Left kidney (tissue), 2 donors: ENCODE results near the gene CPLANE2. TPM values are rescaled to one million over a fixed set of nuclear protein-coding genes. Genes with fewer than 3 reads are reported as not detected.

Experiments
- DNase-seq: peaks from one replicate; pipeline ENCODE4 v3.0.0-alpha.2; 2013
- polyA plus RNA-seq: library from polyadenylated mRNA; unstranded; fragments of 120-200 nt; gene quantifications from one replicate; pipeline ENCODE4 v1.2.1, GENCODE V29; 2013; ENCODE audit not compliant: insufficient read length

Gene CPLANE2
- polyA plus RNA-seq, 1 donor: 4.8 TPM

- DNase-seq: no peak
Observed at GRCh38 chr1:16189921-16190621, 46.9 kb downstream of the CPLANE2 start.

- no peak for DNase-seq
Observed at GRCh38 chr1:16189003-16189402, 48.0 kb downstream of the CPLANE2 start.

GRCh38 chr1:16187748-16188401 lies 49.1 kb downstream of the CPLANE2 start:
- peak; percentile 70 for DNase-seq

DNA sequence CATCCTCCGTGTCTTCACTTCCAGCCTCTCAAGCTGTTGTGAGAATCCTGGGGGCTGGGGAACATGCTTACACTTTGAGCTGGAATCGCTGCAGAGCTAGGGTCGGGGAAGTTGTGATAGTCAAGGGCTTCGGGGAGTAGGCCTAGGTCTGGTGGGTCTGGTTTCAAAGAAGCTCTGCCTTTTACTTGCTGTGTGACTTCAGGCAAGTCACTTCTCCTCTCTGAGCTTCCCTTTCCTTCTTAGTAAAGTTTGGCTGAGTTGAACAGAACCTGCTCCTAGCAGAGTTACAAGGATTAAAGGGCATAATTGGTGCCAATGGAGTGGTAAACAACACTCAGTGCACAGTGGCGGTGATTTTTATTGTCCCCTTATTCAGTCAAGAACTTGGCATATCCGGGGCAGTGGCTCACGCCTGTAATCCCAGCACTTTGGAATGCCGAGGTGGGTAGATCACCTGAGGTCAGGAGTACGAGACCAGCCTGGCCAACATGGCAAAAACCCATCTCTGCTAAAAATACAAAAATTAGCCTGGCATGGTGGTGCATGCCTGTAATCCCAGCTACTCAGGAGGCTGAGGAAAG lies 50.2 kb downstream of the CPLANE2 start:
- no peak for DNase-seq

- DNase-seq: no peak
Observed at GRCh38 chr1:16184557-16185303, 52.3 kb downstream of the CPLANE2 start.

DNA sequence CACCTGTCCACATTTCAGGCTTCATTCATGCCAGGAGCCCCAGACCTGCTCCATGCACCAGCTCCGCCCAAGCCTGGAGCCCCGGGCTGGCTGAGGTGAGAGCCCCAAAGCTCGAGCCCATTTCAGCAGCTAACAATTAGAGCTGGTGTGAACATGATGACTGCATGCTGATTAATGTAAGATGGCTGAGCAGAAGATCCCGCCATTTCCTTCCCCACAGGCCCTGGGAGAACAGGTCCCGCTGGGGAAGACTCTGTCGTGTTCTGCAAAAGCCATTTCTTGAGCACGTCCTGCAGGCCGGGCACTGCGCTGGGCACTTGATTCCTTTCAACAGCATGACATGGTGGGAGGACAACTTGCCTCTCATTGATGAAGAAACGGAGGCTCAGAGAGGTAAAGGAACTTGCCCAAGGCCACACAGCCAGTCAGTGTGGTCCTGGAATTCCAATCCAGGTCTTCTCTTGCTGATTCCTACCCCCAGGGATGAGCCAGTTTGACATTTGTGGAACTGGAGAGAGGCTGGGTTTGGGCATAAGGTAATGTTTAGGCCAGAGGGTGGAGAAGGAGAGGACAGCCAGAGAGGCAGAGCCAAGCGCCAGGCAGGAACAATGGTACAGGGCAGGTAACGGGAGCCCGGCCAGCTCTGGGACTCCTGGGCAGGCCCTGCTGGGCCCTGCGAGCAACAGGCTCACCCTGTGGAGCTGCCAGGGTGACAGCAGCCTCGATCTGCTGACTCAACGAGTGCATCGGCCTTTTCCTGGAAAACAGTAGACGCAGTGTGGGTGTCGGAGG lies 53.0 kb downstream of the CPLANE2 start:
- DNase-seq: no peak

GRCh38 chr1:16183179-16183578 lies 53.8 kb downstream of the CPLANE2 start:
- DNase-seq: no peak

GRCh38 chr1:16181887-16182719 lies 54.9 kb downstream of the CPLANE2 start:
- DNase-seq: peak; percentile 75

Other genes with a start within 250 kb of the CPLANE2 start
- 0.23 TPM for gene SRARP, start 232.9 kb downstream of the CPLANE2 start, polyA plus RNA-seq
- 2.5 TPM for gene HSPB7, start 219.1 kb downstream of the CPLANE2 start, polyA plus RNA-seq
- gene CLCNKA, start 215.1 kb downstream of the CPLANE2 start, polyA plus RNA-seq: 9.8 TPM
- gene CLCNKB, start 193.4 kb downstream of the CPLANE2 start, polyA plus RNA-seq: 37.2 TPM
- gene FAM131C, start 163.5 kb downstream of the CPLANE2 start, polyA plus RNA-seq: 1.3 TPM
- gene EPHA2, start 81.1 kb downstream of the CPLANE2 start, polyA plus RNA-seq: 15.4 TPM
- 21.1 TPM for gene ARHGEF19, start 24.5 kb downstream of the CPLANE2 start, polyA plus RNA-seq
- 20.5 TPM for gene FBXO42, start 115.3 kb upstream of the CPLANE2 start, polyA plus RNA-seq
- gene SZRD1, start 130.1 kb upstream of the CPLANE2 start, polyA plus RNA-seq: 95.5 TPM
- gene SPATA21, start 200.2 kb upstream of the CPLANE2 start, polyA plus RNA-seq: 0.40 TPM
- gene NECAP2, start 203.5 kb upstream of the CPLANE2 start, polyA plus RNA-seq: 65.7 TPM